NCI-H2196 (cell line): Measurements from ENCODE around the gene KIFAP3.
"Not testable (repeated sequence)": the region's sequence is repeated elsewhere in the genome, so short reads cannot be mapped to it uniquely, and the experiment has no call there.

ENCODE experiments used
- DNase-seq: peaks from one replicate; lab custom pipeline; 2025; ENCODE audit not compliant: unreplicated experiment; lab: John Stamatoyannopoulos, UW

Gene KIFAP3

GRCh38 chr1:170063109-170063826, 11.2 kb downstream of the KIFAP3 start:
- no peak for DNase-seq

GRCh38 chr1:170061676-170062075, 12.8 kb downstream of the KIFAP3 start:
- not testable (repeated sequence) for DNase-seq

GRCh38 chr1:170060015-170060520, 14.4 kb downstream of the KIFAP3 start:
- DNase-seq: not testable (repeated sequence)

- no peak for DNase-seq
Measured at GRCh38 chr1:170049176-170049800, 25.2 kb downstream of the KIFAP3 start.

- no peak for DNase-seq
Measured at GRCh38 chr1:170048515-170048914, 26.0 kb downstream of the KIFAP3 start.

GRCh38 chr1:170044187-170044586, 30.3 kb downstream of the KIFAP3 start:
- DNase-seq: no peak

- DNase-seq: no peak
Measured at GRCh38 chr1:170041423-170042192, 32.9 kb downstream of the KIFAP3 start.

GRCh38 chr1:170032531-170033280, 41.8 kb downstream of the KIFAP3 start:
- DNase-seq: no peak

GRCh38 chr1:170030212-170030611, 44.3 kb downstream of the KIFAP3 start:
- no peak for DNase-seq

GRCh38 chr1:170027760-170028159, 46.7 kb downstream of the KIFAP3 start:
- DNase-seq: no peak

- DNase-seq: no peak
Measured at GRCh38 chr1:170020859-170021258, 53.6 kb downstream of the KIFAP3 start.

- no peak for DNase-seq
Measured at GRCh38 chr1:170017478-170017877, 57.0 kb downstream of the KIFAP3 start.

GRCh38 chr1:170012920-170013319, 61.6 kb downstream of the KIFAP3 start:
- no peak for DNase-seq

GRCh38 chr1:170010443-170010842, 64.1 kb downstream of the KIFAP3 start:
- DNase-seq: no peak

GRCh38 chr1:170009551-170009950, 64.9 kb downstream of the KIFAP3 start:
- DNase-seq: no peak

GRCh38 chr1:170008745-170009144, 65.8 kb downstream of the KIFAP3 start:
- not testable (repeated sequence) for DNase-seq

GRCh38 chr1:170003270-170003835, 71.1 kb downstream of the KIFAP3 start:
- not testable (repeated sequence) for DNase-seq

- DNase-seq: no peak
Measured at GRCh38 chr1:170001266-170001665, 73.2 kb downstream of the KIFAP3 start.

- DNase-seq: no peak
Measured at GRCh38 chr1:169999761-170000160, 74.7 kb downstream of the KIFAP3 start.

GRCh38 chr1:169999331-169999741, 75.2 kb downstream of the KIFAP3 start:
- DNase-seq: no peak

- DNase-seq: no peak
Measured at GRCh38 chr1:169995993-169996392, 78.5 kb downstream of the KIFAP3 start.
